ENCODE results near the gene AKR1E2.

AKR1E2 gene

DNA sequence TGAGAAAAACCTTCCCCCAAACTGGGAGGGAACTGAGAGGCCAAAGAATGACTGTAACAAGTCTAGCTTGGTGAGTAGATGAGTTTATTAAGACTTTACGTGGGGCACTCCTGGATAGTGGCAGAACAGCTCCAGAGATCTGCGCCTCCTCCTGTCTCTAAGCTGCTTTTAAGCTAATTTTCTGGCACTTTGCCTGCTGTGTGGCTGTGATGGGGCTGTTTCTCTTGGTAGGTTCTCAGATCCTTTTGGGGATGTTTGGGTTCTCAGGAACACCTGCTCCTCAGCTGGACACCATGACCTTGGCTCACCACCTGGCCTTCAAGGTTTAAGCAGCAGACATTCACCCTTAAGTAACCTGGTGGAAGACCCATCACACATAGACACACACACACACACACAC is 68.3 kb downstream of the AKR1E2 start:
- no peak for DNase-seq (ENCODE audit: low read depth, low spot score)

All from smooth muscle cell of the brain vasculature (primary cell).